PC-3 (cell line): ENCODE data around the gene DHRS7. TPM values are rescaled to one million over a fixed set of nuclear protein-coding genes. Genes with fewer than 3 reads are reported as not detected.
A peak's percentile ranks its signal among the peaks of the same experiment; 100 is the strongest.

Source experiments
- ATAC-seq: fragments of 200-7000 bp; cut with Tn5 transposase; 2 replicates; pipeline ENCODE4 v1.9.1; 2020; ENCODE audit warnings: mild to moderate bottlenecking, moderate library complexity
- BruUV-seq: library from RNA; stranded (reverse); fragments of 400-500 nt; replicated peaks from 2 replicates; lab custom pipeline; 2021; lab: Mats Ljungman, UMichigan
- CTCF ChIA-PET: fragments of 300-600 bp; sonication (Branson Sonifier 250); formaldehyde crosslinking; loops from one replicate; lab custom pipeline; 2022; ENCODE audit warnings: antibody characterized with exemption; lab: Charles Lee
- POLR2A ChIA-PET: fragments of 300-600 bp; sonication (Branson Sonifier 250); formaldehyde crosslinking; loops from one replicate; lab custom pipeline; 2022; ENCODE audit warnings: antibody characterized with exemption; ENCODE audit not compliant: unreplicated experiment; lab: Charles Lee
- DNase-seq: peaks from one replicate; pipeline ENCODE4 v3.0.0-alpha.2; 2015
- H2AFZ ChIP-seq: fragments of 300-600 bp; sonication (generic); 2 replicates; pipeline ENCODE4 v1.6.0; 2016; ENCODE audit warnings: antibody characterized with exemption, low read length
- H3F3A ChIP-seq: fragments of 300-600 bp; sonication (generic); one replicate; pipeline ENCODE4 v1.6.0; 2017; ENCODE audit warnings: antibody characterized with exemption, low read length, control low read depth, mild to moderate bottlenecking; ENCODE audit not compliant: unreplicated experiment
- H3K27ac ChIP-seq: fragments of 300-600 bp; sonication (generic); 2 replicates; pipeline ENCODE4 v1.5.1; 2016; ENCODE audit warnings: mild to moderate bottlenecking, low read length
- H3K27me3 ChIP-seq: fragments of 300-600 bp; sonication (generic); 2 replicates; pipeline ENCODE4 v1.6.1; 2016; ENCODE audit warnings: low read length, mixed read lengths
- H3K36me3 ChIP-seq: fragments of 300-600 bp; sonication (generic); 2 replicates; pipeline ENCODE4 v1.6.1; 2016; ENCODE audit warnings: low read depth, mixed run types, low read length, mixed read lengths
- H3K4me1 ChIP-seq: fragments of 300-600 bp; sonication (generic); 2 replicates; pipeline ENCODE4 v1.5.1; 2016; ENCODE audit warnings: low read length; ENCODE audit not compliant: insufficient read depth
- H3K4me2 ChIP-seq: fragments of 300-600 bp; sonication (generic); 2 replicates; pipeline ENCODE4 v1.6.0; 2016; ENCODE audit warnings: low read length
- H3K4me3 ChIP-seq: fragments of 300-600 bp; sonication (generic); 2 replicates; pipeline ENCODE4 v1.5.1; 2016; ENCODE audit warnings: mild to moderate bottlenecking, low read length, mixed read lengths
- H3K79me2 ChIP-seq: fragments of 300-600 bp; sonication (generic); 2 replicates; pipeline ENCODE4 v1.6.1; 2017; ENCODE audit warnings: low read length, mixed read lengths
- H3K9ac ChIP-seq: fragments of 300-600 bp; sonication (generic); 2 replicates; pipeline ENCODE4 v1.6.0; 2016; ENCODE audit warnings: mild to moderate bottlenecking, low read length
- H3K9me2 ChIP-seq: fragments of 300-600 bp; sonication (generic); replicated peaks from 2 replicates; pipeline ENCODE4 v1.6.1; 2016; ENCODE audit warnings: mixed run types, low read length, mixed read lengths
- H3K9me3 ChIP-seq: fragments of 300-600 bp; sonication (generic); 2 replicates; pipeline ENCODE4 v1.6.1; 2016; ENCODE audit warnings: low read length, mixed read lengths
- H4K20me1 ChIP-seq: fragments of 300-600 bp; sonication (generic); 2 replicates; pipeline ENCODE4 v1.6.1; 2016; ENCODE audit warnings: low read length, mixed read lengths
- EZH2 ChIP-seq: fragments of 300-600 bp; sonication (generic); IDR thresholded peaks from one replicate; pipeline ENCODE4 v1.6.1; 2017; ENCODE audit warnings: antibody characterized with exemption, mild to moderate bottlenecking, low read length; ENCODE audit not compliant: unreplicated experiment
- EZH2phosphoT487 ChIP-seq: fragments of 300-600 bp; sonication (generic); IDR thresholded peaks from 2 replicates; pipeline ENCODE4 v1.6.1; 2018; ENCODE audit warnings: mild to moderate bottlenecking, antibody characterized with exemption, low read length, borderline replicate concordance
- intact Hi-C: fragments of 100-400 bp; cut with micrococcal nuclease; formaldehyde crosslinking; loops from 2 replicates; pipeline ENCODE4 v1.9.0; 2023
- total RNA-seq: library from RNA; depleted of rRNA; stranded (reverse); fragments of >200 nt; gene quantifications from 2 replicates; pipeline ENCODE4 v1.2.3, GENCODE V29; 2014
- TF ChIP-seq, protein P1 (sequence below): fragments of 300-600 bp; sonication (generic); conservative IDR thresholded peaks from 2 replicates; pipeline ENCODE4 v1.5.1; 2017; ENCODE audit warnings: antibody characterized with exemption, low read depth, mild to moderate bottlenecking, low read length

Gene DHRS7
- total RNA-seq, 1 experiment from 2014 or later, result 236 TPM

DNA sequence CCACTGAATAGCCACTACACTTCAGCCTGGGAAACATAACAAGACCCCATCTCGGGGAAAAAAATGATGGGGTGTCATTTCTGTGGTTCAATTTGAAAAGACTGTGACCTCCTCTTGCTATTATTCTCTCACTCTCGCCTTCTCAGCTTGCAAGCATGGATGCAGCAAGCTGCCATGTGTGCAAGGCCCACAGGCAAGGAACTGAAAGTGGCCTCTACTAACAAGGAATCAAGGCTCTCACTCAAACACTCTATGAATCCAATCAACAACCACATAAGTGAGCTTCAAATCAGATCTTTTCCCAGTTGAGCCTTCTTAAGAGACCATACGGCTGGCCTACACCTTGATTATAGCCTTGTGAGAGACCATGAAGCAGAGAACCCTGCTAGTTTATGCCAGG lies 17.9 kb upstream of the DHRS7 start:
- Histone ChIP-seq H3K4me1 (peaks cover 34% of the 10 kb centered on the region), H3K9me2 (no peaks in the 10 kb centered on the region), H2AFZ (0 out of 2 replicates have a peak overlapping the region, but pooled peaks have one; percentile 3), H3F3A (peaks cover 7% of the 10 kb centered on the region), H3K27ac (peak overlapping the region; percentile 8), H3K79me2 (no peaks in the 10 kb centered on the region), H3K9ac (no peak overlapping the region), H3K36me3 (no peaks in the 10 kb centered on the region), H3K27me3 (no peaks in the 10 kb centered on the region), H3K9me3 (no peaks in the 10 kb centered on the region), H3K4me3 (no peak overlapping the region), H4K20me1 (no peaks in the 10 kb centered on the region), H3K4me2 (peak overlapping the region; percentile 2; the same call in 1 of the 2 replicates)
- CTCF ChIA-PET, result interaction anchor here (0.6 to 2.3 kb wide), 14 partner anchors 18 to 550 kb away, joined by 3 to 39 read pairs (median 6); partner anchors contain the start of genes DHRS7 and PCNX4
- POLR2A ChIA-PET, result interaction anchor here (0.5 kb wide), 1 partner anchor 113 kb away, joined by 5 read pairs; no protein-coding TSS in a partner anchor
- TF ChIP-seq EZH2 (no peak), EZH2phosphoT487 (no peak)
- TF ChIP-seq, protein P1, sequence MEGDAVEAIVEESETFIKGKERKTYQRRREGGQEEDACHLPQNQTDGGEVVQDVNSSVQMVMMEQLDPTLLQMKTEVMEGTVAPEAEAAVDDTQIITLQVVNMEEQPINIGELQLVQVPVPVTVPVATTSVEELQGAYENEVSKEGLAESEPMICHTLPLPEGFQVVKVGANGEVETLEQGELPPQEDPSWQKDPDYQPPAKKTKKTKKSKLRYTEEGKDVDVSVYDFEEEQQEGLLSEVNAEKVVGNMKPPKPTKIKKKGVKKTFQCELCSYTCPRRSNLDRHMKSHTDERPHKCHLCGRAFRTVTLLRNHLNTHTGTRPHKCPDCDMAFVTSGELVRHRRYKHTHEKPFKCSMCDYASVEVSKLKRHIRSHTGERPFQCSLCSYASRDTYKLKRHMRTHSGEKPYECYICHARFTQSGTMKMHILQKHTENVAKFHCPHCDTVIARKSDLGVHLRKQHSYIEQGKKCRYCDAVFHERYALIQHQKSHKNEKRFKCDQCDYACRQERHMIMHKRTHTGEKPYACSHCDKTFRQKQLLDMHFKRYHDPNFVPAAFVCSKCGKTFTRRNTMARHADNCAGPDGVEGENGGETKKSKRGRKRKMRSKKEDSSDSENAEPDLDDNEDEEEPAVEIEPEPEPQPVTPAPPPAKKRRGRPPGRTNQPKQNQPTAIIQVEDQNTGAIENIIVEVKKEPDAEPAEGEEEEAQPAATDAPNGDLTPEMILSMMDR, result no peak
- DNase-seq (no peak), ATAC-seq (peak; percentile 1; the same call in 1 of the 2 replicates)
- intact Hi-C loops, result loop anchor here (1.0 to 5.0 kb wide), 2 partner anchors 32 to 476 kb away; no protein-coding TSS in a partner anchor
- no TSS peak for BruUV-seq

DNA sequence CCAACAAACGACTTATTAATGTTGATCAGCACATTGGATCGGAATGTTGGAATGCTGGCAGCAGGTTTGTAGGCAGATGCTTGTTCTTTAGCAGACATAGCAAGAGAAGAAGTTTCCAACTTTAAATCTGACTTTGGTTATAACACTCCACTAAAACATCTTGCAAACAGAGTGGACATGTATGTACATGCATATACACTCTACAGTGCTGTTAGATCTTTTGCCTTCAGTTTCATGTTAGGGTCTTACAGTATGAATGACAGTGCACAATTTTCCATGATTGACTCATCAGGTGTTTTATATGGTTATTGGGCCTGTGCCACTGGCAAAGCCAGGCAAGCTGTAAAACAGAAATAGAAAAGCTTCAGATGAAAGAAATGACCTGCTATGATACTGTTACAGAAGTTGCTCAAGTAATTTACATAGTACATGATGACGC lies 14.3 kb upstream of the DHRS7 start:
- POLR2A ChIA-PET, result interaction anchor here (1.0 kb wide), 1 partner anchor 87 kb away, joined by 3 read pairs; the partner anchor contains the start of gene PCNX4
- H2AFZ ChIP-seq, result peak overlapping the region; percentile 38
- ATAC-seq, result peak; percentile 56

More for the DNA sequence above, 14.3 kb upstream of the DHRS7 start:
- intact Hi-C loops, result loop anchor here (1.0 to 5.0 kb wide), 3 partner anchors 14 to 1447 kb away; partner anchors contain the start of genes DHRS7 and PCNX4
- Histone ChIP-seq H3K4me3 (peak overlapping the region; percentile 1; the same call in 1 of the 2 replicates), H3K4me2 (peak overlapping the region; percentile 51), H3K9ac (peak overlapping the region; percentile 14; the same call in 1 of the 2 replicates), H3K79me2 (no peaks in the 10 kb centered on the region), H3K4me1 (peaks cover 61% of the 10 kb centered on the region), H4K20me1 (no peaks in the 10 kb centered on the region), H3K27me3 (no peaks in the 10 kb centered on the region), H3F3A (peaks cover 14% of the 10 kb centered on the region), H3K27ac (peak overlapping the region; percentile 70), H3K9me3 (no peaks in the 10 kb centered on the region), H3K36me3 (no peaks in the 10 kb centered on the region), H3K9me2 (no peaks in the 10 kb centered on the region)
- no peak for TF ChIP-seq EZH2phosphoT487
- TF ChIP-seq, protein P1, result no peak
- no peak for TF ChIP-seq EZH2
- CTCF ChIA-PET, result interaction anchor here (0.9 to 1.2 kb wide), 2 partner anchors 14 to 261 kb away, joined by 3 to 6 read pairs; partner anchors contain the start of gene DHRS7
- BruUV-seq, result no TSS peak
- DNase-seq, result peak; percentile 99
